ENCODE measurements around the gene RIT1. TPM values are rescaled to one million over a fixed set of nuclear protein-coding genes. Genes with fewer than 3 reads are reported as not detected.
A peak's percentile ranks its signal among the peaks of the same experiment; 100 is the strongest.

The RIT1 gene
- total and polyA plus RNA-seq, 2 of the 13 experiments (the other 11 are each of a cell fraction or from before 2014, with no cell fraction given) = 12.2 to 32.2 TPM

DNA sequence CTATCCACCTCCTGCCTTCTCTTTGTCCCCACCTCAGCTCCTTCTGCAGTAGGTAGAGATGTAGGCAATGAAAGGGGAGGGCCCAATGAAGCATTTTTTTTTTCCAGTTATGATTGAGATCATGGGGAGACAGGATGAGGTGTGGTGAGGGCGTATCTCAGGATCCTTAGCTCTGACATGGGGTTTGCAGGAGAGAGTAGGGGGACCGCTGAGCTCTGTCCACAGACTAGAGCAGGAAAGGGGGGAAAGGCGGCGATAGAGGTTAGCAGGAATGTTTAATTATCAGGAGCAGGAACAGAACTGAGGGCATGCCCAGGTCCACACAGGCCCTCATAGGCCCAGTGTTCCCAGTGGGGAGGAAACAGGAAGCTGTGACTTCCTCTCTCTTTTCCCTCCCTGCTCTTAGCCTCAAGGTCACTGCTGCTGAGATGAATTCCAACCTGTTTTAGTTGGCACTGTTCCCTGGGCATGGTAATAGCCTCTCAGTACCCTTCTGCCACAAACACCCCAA lies 29.4 kb upstream of the RIT1 start (continued):
- no peak for TF ChIP-seq ZNF646 (CRISPR knock-in tag; IDR thresholded peaks at IDR 0.05)
- no peak for TF ChIP-seq RBM22 (optimal IDR thresholded peaks at IDR 0.05; ENCODE audit: low read length)
- 0 out of 2 replicates have a peak, but pooled peaks have one; percentile 53 for TF ChIP-seq TOPORS (CRISPR knock-in tag; IDR thresholded peaks at IDR 0.05)
- peak; percentile 55; the same call in 1 of the 2 replicates for TF ChIP-seq POLR2AphosphoS2 (IDR thresholded peaks at IDR 0.05; ENCODE audit: low read depth, low read length)
- TF ChIP-seq ZNF672 (CRISPR knock-in tag; IDR thresholded peaks at IDR 0.05) = no peak
- TF ChIP-seq ZNF746 (CRISPR knock-in tag; IDR thresholded peaks at IDR 0.05) = peak; percentile 24; the same call in 1 of the 2 replicates
- no peak for TF ChIP-seq ZNF567 (CRISPR knock-in tag; IDR thresholded peaks at IDR 0.05; ENCODE audit: borderline replicate concordance)
- no peak for TF ChIP-seq ZNF510 (CRISPR knock-in tag; IDR thresholded peaks at IDR 0.05; ENCODE audit: low read depth)
- TF ChIP-seq SALL2 (CRISPR knock-in tag; IDR thresholded peaks at IDR 0.05) = no peak
- TF ChIP-seq SNAI1 (CRISPR knock-in tag; IDR thresholded peaks at IDR 0.05; ENCODE audit: borderline replicate concordance) = no peak
- TF ChIP-seq ZNF607 (CRISPR knock-in tag; IDR thresholded peaks at IDR 0.05; ENCODE audit: borderline replicate concordance) = peak; percentile 35; the same call in 1 of the 2 replicates
- peak; percentile 40; the same call in 1 of the 2 replicates for TF ChIP-seq HOMEZ (CRISPR knock-in tag; IDR thresholded peaks at IDR 0.05; ENCODE audit: low read depth)
- 0 out of 2 replicates have a peak, but pooled peaks have one; percentile 5 for TF ChIP-seq KDM6A (CRISPR knock-in tag; IDR thresholded peaks at IDR 0.05; ENCODE audit: low read depth)
- peak; percentile 14; the same call in 1 of the 2 replicates for TF ChIP-seq SIX4 (CRISPR knock-in tag; IDR thresholded peaks at IDR 0.05)
- TF ChIP-seq TGIF2 (CRISPR knock-in tag; IDR thresholded peaks at IDR 0.05) = peak; percentile 30; the same call in 1 of the 2 replicates
- 0 out of 2 replicates have a peak, but pooled peaks have one; percentile 22 for TF ChIP-seq TRAFD1 (CRISPR knock-in tag; IDR thresholded peaks at IDR 0.05; ENCODE audit: borderline replicate concordance)
- no peak for TF ChIP-seq ZIK1 (CRISPR knock-in tag; IDR thresholded peaks at IDR 0.05; ENCODE audit: borderline replicate concordance, low read depth)
- TF ChIP-seq MZF1 (CRISPR knock-in tag; IDR thresholded peaks at IDR 0.05; ENCODE audit: borderline replicate concordance) = no peak
- no peak for TF ChIP-seq MAF1 (CRISPR knock-in tag; IDR thresholded peaks at IDR 0.05; ENCODE audit: borderline replicate concordance)
- TF ChIP-seq TAF15 (IDR thresholded peaks at IDR 0.05; ENCODE audit: low read depth, low read length, poor library complexity, severe bottlenecking) = no peak
- TF ChIP-seq MEIS1 (CRISPR knock-in tag; IDR thresholded peaks at IDR 0.05; ENCODE audit: borderline replicate concordance) = no peak
